Measurements from ENCODE around the gene TMEM163. TPM values are rescaled to one million over a fixed set of nuclear protein-coding genes. Genes with fewer than 3 reads are reported as not detected.

Gene TMEM163
- total RNA-seq, 1 experiment from 2014 or later: 0.12 TPM

GRCh38 chr2:134712299-134712698, 6.5 kb downstream of the TMEM163 start:
- POLR2A ChIA-PET: interaction anchor here (0.7 kb wide), 1 partner anchor 99 kb away, joined by 3 read pairs; no protein-coding TSS in a partner anchor
- Histone ChIP-seq H3K36me3 (ENCODE audit: control insufficient read depth in 1 of 2, insufficient read depth in 2 of 2, low read length in 2 of 2) (no peaks in the 10 kb centered on the region), H3K4me2 (ENCODE audit: low read length) (no peak overlapping the region), H3K9me2 (ENCODE audit: insufficient read depth) (no peaks in the 10 kb centered on the region), H3K27me3 (ENCODE audit: insufficient read depth, low read length) (peaks cover 23% of the 10 kb centered on the region), H4K20me1 (ENCODE audit: insufficient read depth) (no peaks in the 10 kb centered on the region), H3K9ac (ENCODE audit: low read length) (no peak overlapping the region), H3K9me3 (ENCODE audit: control insufficient read depth in 1 of 2, insufficient read depth in 1 of 2, low read depth in 1 of 2, low read length in 2 of 2) (no peaks in the 10 kb centered on the region), H3K27ac (ENCODE audit: low read depth, low read length) (no peak overlapping the region), H3K4me1 (ENCODE audit: control insufficient read depth in 1 of 2, insufficient read depth in 2 of 2, low read length in 2 of 2) (no peaks in the 10 kb centered on the region), H2AFZ (ENCODE audit: low read depth, low read length, poor library complexity, severe bottlenecking) (no peak overlapping the region), H3K4me3 (replicated peaks in 1 of 2; ENCODE audit: low read depth in 1 of 2, low read length in 2 of 2) (no peak overlapping the region), H3K79me2 (ENCODE audit: insufficient read depth, low read length) (no peaks in the 10 kb centered on the region)
- DNase-seq (ENCODE audit: low read depth, low spot score) (no peak), ATAC-seq (no peak)
- no peak for TF ChIP-seq CBX3 (IDR thresholded peaks at IDR 0.05; ENCODE audit: low read depth)
- CTCF ChIA-PET: no interaction called here
- intact Hi-C loops (cut with micrococcal nuclease): no loop called here
- RAD21 ChIA-PET (ENCODE audit: low non-redundant PET in 1 of 2, low total read pairs in 2 of 2, uncharacterized antibody in 2 of 2, unreplicated experiment in 2 of 2): no interaction called here
- no TSS peak for BruUV-seq (replicated peaks)

GRCh38 chr2:134711692-134712091, 7.1 kb downstream of the TMEM163 start:
- Histone ChIP-seq H3K36me3 (ENCODE audit: control insufficient read depth in 1 of 2, insufficient read depth in 2 of 2, low read length in 2 of 2) (no peaks in the 10 kb centered on the region), H3K79me2 (ENCODE audit: insufficient read depth, low read length) (no peaks in the 10 kb centered on the region), H3K4me2 (ENCODE audit: low read length) (no peak overlapping the region), H3K4me1 (ENCODE audit: control insufficient read depth in 1 of 2, insufficient read depth in 2 of 2, low read length in 2 of 2) (no peaks in the 10 kb centered on the region), H3K9ac (ENCODE audit: low read length) (no peak overlapping the region), H3K27me3 (ENCODE audit: insufficient read depth, low read length) (peaks cover 23% of the 10 kb centered on the region), H3K9me2 (ENCODE audit: insufficient read depth) (no peaks in the 10 kb centered on the region), H4K20me1 (ENCODE audit: insufficient read depth) (no peaks in the 10 kb centered on the region), H3K27ac (ENCODE audit: low read depth, low read length) (no peak overlapping the region), H3K4me3 (replicated peaks in 1 of 2; ENCODE audit: low read depth in 1 of 2, low read length in 2 of 2) (no peak overlapping the region), H2AFZ (ENCODE audit: low read depth, low read length, poor library complexity, severe bottlenecking) (no peak overlapping the region), H3K9me3 (ENCODE audit: control insufficient read depth in 1 of 2, insufficient read depth in 1 of 2, low read depth in 1 of 2, low read length in 2 of 2) (no peaks in the 10 kb centered on the region)
- ChIA-PET RAD21 (ENCODE audit: low non-redundant PET in 1 of 2, low total read pairs in 2 of 2, uncharacterized antibody in 2 of 2, unreplicated experiment in 2 of 2) (no interaction called here), CTCF (no interaction called here), POLR2A (interaction anchor here (0.7 kb wide), 1 partner anchor 100 kb away, joined by 3 read pairs; no protein-coding TSS in a partner anchor)
- no TSS peak for BruUV-seq (replicated peaks)
- intact Hi-C loops (cut with micrococcal nuclease): no loop called here
- no peak for ATAC-seq
- DNase-seq (ENCODE audit: low read depth, low spot score): no peak
- TF ChIP-seq YY1 (IDR thresholded peaks at IDR 0.05; ENCODE audit: extremely low read depth, insufficient replicate concordance, low read depth, low read length) (no peak), SP1 (IDR thresholded peaks at IDR 0.05; ENCODE audit: low read depth) (no peak), TCF7L2 (IDR thresholded peaks at IDR 0.05; ENCODE audit: borderline replicate concordance, extremely low read depth, insufficient read depth, insufficient read length) (no peak), MAX (IDR thresholded peaks at IDR 0.05) (no peak), EZH2 (IDR thresholded peaks at IDR 0.05) (no peak), REST (IDR thresholded peaks at IDR 0.05; ENCODE audit: low read depth) (no peak)

All from HCT116 (cell line).